ENCODE data around the gene SLC9A5. TPM values are rescaled to one million over a fixed set of nuclear protein-coding genes. Genes with fewer than 3 reads are reported as not detected.

The SLC9A5 gene
- polyA plus RNA-seq, 4 donors, result 2.9 to 3.9 (median 3.4) TPM

GRCh38 chr16:67237396-67238277 is 11.1 kb upstream of the SLC9A5 start:
- no peak for DNase-seq (ENCODE audit: low read depth in 4 of 4, low spot score in 3 of 4)

- DNase-seq (ENCODE audit: low read depth in 4 of 4, low spot score in 3 of 4), result no peak
Observed at GRCh38 chr16:67238278-67238575, 10.6 kb upstream of the SLC9A5 start.

- DNase-seq (ENCODE audit: low read depth in 4 of 4, low spot score in 3 of 4), result no peak
Observed at GRCh38 chr16:67238806-67239470, 9.8 kb upstream of the SLC9A5 start.

GRCh38 chr16:67240506-67240905 is 8.3 kb upstream of the SLC9A5 start:
- DNase-seq (ENCODE audit: low read depth in 4 of 4, low spot score in 3 of 4), result no peak

- no peak for DNase-seq (ENCODE audit: low read depth in 4 of 4, low spot score in 3 of 4)
Observed at GRCh38 chr16:67241008-67241900, 7.5 kb upstream of the SLC9A5 start.

GRCh38 chr16:67242138-67242730 is 6.5 kb upstream of the SLC9A5 start:
- no peak for DNase-seq (ENCODE audit: low read depth in 4 of 4, low spot score in 3 of 4)

GRCh38 chr16:67243481-67243880 is 5.3 kb upstream of the SLC9A5 start:
- no peak for DNase-seq (ENCODE audit: low read depth in 4 of 4, low spot score in 3 of 4)

GRCh38 chr16:67244387-67245185 is 4.2 kb upstream of the SLC9A5 start:
- DNase-seq (ENCODE audit: low read depth in 4 of 4, low spot score in 3 of 4), result no peak

GRCh38 chr16:67245186-67245585 is 3.6 kb upstream of the SLC9A5 start:
- no peak for DNase-seq (ENCODE audit: low read depth in 4 of 4, low spot score in 3 of 4)

GRCh38 chr16:67245674-67246080 is 3.1 kb upstream of the SLC9A5 start:
- DNase-seq (ENCODE audit: low read depth in 4 of 4, low spot score in 3 of 4), result no peak

- peak in 3 of 4 donors; percentile 66 to 74 (median 68) for DNase-seq (ENCODE audit: low read depth in 4 of 4, low spot score in 3 of 4)
Observed at GRCh38 chr16:67246081-67246755, 2.6 kb upstream of the SLC9A5 start.

GRCh38 chr16:67246756-67247191 is 2.0 kb upstream of the SLC9A5 start:
- no peak for DNase-seq (ENCODE audit: low read depth in 4 of 4, low spot score in 3 of 4)

GRCh38 chr16:67247192-67248072 is 1.3 kb upstream of the SLC9A5 start, which contains the start of gene FHOD1:
TSS of gene FHOD1 (minus strand) at chr16:67247481. CDS start at chr16:67247410, 71 bp downstream.
- DNase-seq (ENCODE audit: low read depth in 4 of 4, low spot score in 3 of 4), result peak; percentile 86 to 90 (median 88)

- DNase-seq (ENCODE audit: low read depth in 4 of 4, low spot score in 3 of 4), result no peak
Observed at GRCh38 chr16:67248073-67248400, 742 bp upstream of the SLC9A5 start.

- DNase-seq (ENCODE audit: low read depth in 4 of 4, low spot score in 3 of 4), result no peak
Observed at GRCh38 chr16:67249178-67250044, 632 bp downstream of the SLC9A5 start.

GRCh38 chr16:67250045-67250327 is 1.2 kb downstream of the SLC9A5 start:
- DNase-seq (ENCODE audit: low read depth in 4 of 4, low spot score in 3 of 4), result no peak

- no peak for DNase-seq (ENCODE audit: low read depth in 4 of 4, low spot score in 3 of 4)
Observed at GRCh38 chr16:67252609-67253497, 4.1 kb downstream of the SLC9A5 start.

Data from right renal pelvis (tissue), 4 donors.